GM21367 (cell line): ENCODE data around the gene GARRE1.
"Not testable (repeated sequence)": the region's sequence is repeated elsewhere in the genome, so short reads cannot be mapped to it uniquely, and the experiment has no call there.

Source experiments
- ATAC-seq: cut with Tn5 transposase; IDR thresholded peaks from one replicate; pipeline ENCODE4 v1.9.1; 2021; ENCODE audit not compliant: unreplicated experiment

Gene GARRE1

GRCh38 chr19:34256835-34257558 is 2.6 kb downstream of the GARRE1 start:
- no peak for ATAC-seq

- ATAC-seq = no peak
Measured at GRCh38 chr19:34257559-34257924, 3.2 kb downstream of the GARRE1 start.

- no peak for ATAC-seq
Measured at GRCh38 chr19:34259367-34260095, 5.2 kb downstream of the GARRE1 start.

GRCh38 chr19:34260771-34261173 is 6.4 kb downstream of the GARRE1 start:
- ATAC-seq = no peak

GRCh38 chr19:34261334-34262109 is 7.2 kb downstream of the GARRE1 start:
- no peak for ATAC-seq

- ATAC-seq = no peak
Measured at GRCh38 chr19:34263745-34264237, 9.4 kb downstream of the GARRE1 start.

- ATAC-seq = no peak
Measured at GRCh38 chr19:34265221-34265650, 10.9 kb downstream of the GARRE1 start.

GRCh38 chr19:34269081-34269480 is 14.7 kb downstream of the GARRE1 start:
- ATAC-seq = no peak

GRCh38 chr19:34269489-34269888 is 15.1 kb downstream of the GARRE1 start:
- no peak for ATAC-seq

- peak; percentile 53 for ATAC-seq
Measured at GRCh38 chr19:34269968-34270621, 15.7 kb downstream of the GARRE1 start.

GRCh38 chr19:34273121-34273520 is 18.8 kb downstream of the GARRE1 start:
- ATAC-seq = no peak

- ATAC-seq = no peak
Measured at GRCh38 chr19:34274284-34274826, 20.0 kb downstream of the GARRE1 start.

GRCh38 chr19:34274827-34275625 is 20.7 kb downstream of the GARRE1 start:
- no peak for ATAC-seq

GRCh38 chr19:34275705-34276104 is 21.4 kb downstream of the GARRE1 start:
- no peak for ATAC-seq

- no peak for ATAC-seq
Measured at GRCh38 chr19:34276614-34277013, 22.3 kb downstream of the GARRE1 start.

- ATAC-seq = no peak
Measured at GRCh38 chr19:34277244-34277643, 22.9 kb downstream of the GARRE1 start.

GRCh38 chr19:34278783-34279182 is 24.4 kb downstream of the GARRE1 start:
- no peak for ATAC-seq

- ATAC-seq = not testable (repeated sequence)
Measured at GRCh38 chr19:34281444-34281843, 27.1 kb downstream of the GARRE1 start.

GRCh38 chr19:34282611-34283519 is 28.5 kb downstream of the GARRE1 start:
- no peak for ATAC-seq
